K562 (cell line): ENCODE results near the gene TRIM4. TPM values are rescaled to one million over a fixed set of nuclear protein-coding genes. Genes with fewer than 3 reads are reported as not detected.

Experiments used
- ATAC-seq: fragments of 200-7000 bp; cut with Tn5 transposase; 3 replicates; pipeline ENCODE4 v1.9.1; 2020; ENCODE audit warnings: moderate library complexity
- BruUV-seq: library from RNA; stranded (reverse); fragments of 400-500 nt; replicated peaks from 2 replicates; lab custom pipeline; 2021; lab: Mats Ljungman, UMichigan
- CTCF ChIA-PET: fragments of 300-600 bp; formaldehyde crosslinking; extraction: SDS; loops from one replicate; lab custom pipeline; 2021; ENCODE audit warnings: low intra/inter-chr PET ratio; lab: Yijun Ruan, JAX
- POLR2A ChIA-PET: fragments of 300-600, 350-650 bp; sonication (Branson Sonifier 250); formaldehyde crosslinking; extraction: SDS; loops from one replicate; lab custom pipeline; 2021; ENCODE audit warnings: antibody characterized with exemption, inconsistent platforms; lab: Yijun Ruan, JAX
- DNase-seq, 4 experiments: peaks; one replicate each; pipeline versions ENCODE4 v3.0.0 to v3.0.0-alpha.2; 2011 to 2018; ENCODE audit warnings: low spot score in 3 of 4, mixed read lengths in 3 of 4; ENCODE audit errors: extremely low read depth in 1 of 4
- FAIRE-seq: peaks from 2 replicates; lab custom pipeline; 2011; peaks lifted over from hg19 to GRCh38; lab: Jason Lieb, UNC
- H2AFZ ChIP-seq: 2 replicates; pipeline ENCODE4 v1.6.0; 2011; ENCODE audit warnings: low read depth, low read length, control low read depth, inconsistent platforms
- H3K27ac ChIP-seq: fragments of 200-600 bp; 3 replicates; pipeline ENCODE4 v1.8.0; 2011; ENCODE audit warnings: low read depth, mild to moderate bottlenecking, control low read depth, inconsistent platforms, low read length, moderate library complexity, mixed read lengths; ENCODE audit errors: extremely low read depth
- H3K27me3 ChIP-seq, 2 experiments: fragments of 300-600 bp in 1 of 2; 2 replicates in 1 of 2; 3 replicates in 1 of 2; pipeline versions ENCODE4 v1.6.0 to v1.8.0; 2011; ENCODE audit warnings: inconsistent platforms in 2 of 2, low read length in 2 of 2, mild to moderate bottlenecking in 1 of 2, mixed read lengths in 1 of 2, moderate library complexity in 1 of 2; ENCODE audit not compliant: control insufficient read depth in 2 of 2, insufficient read depth in 2 of 2
- H3K36me3 ChIP-seq: fragments of 300-600 bp; 3 replicates; pipeline ENCODE4 v1.8.0; 2011; ENCODE audit warnings: mild to moderate bottlenecking, low read length, inconsistent platforms; ENCODE audit not compliant: control insufficient read depth, insufficient read depth
- H3K4me1 ChIP-seq, 2 experiments: fragments of 200-600 bp in 1 of 2; replicated peaks in 1 of 2; 2 replicates in 1 of 2; 3 replicates in 1 of 2; pipeline versions ENCODE4 v1.5.1 to v1.8.0; 2011; ENCODE audit warnings: inconsistent platforms in 2 of 2, low read length in 2 of 2, mild to moderate bottlenecking in 1 of 2, mixed read lengths in 1 of 2, moderate library complexity in 1 of 2; ENCODE audit not compliant: control insufficient read depth in 2 of 2, insufficient read depth in 2 of 2
- H3K4me2 ChIP-seq: 2 replicates; pipeline ENCODE4 v1.6.1; 2011; ENCODE audit warnings: low read length, control low read depth, inconsistent platforms, mixed read lengths; ENCODE audit not compliant: insufficient read depth
- H3K4me3 ChIP-seq: fragments of 200-600 bp; sonication (generic), shearing (Covaris generic); 2 replicates; pipeline ENCODE4 v1.5.1; 2016; ENCODE audit warnings: control low read depth, inconsistent platforms
- H3K79me2 ChIP-seq: fragments of 200-600 bp; 3 replicates; pipeline ENCODE4 v1.8.0; 2011; ENCODE audit warnings: low read length, inconsistent platforms; ENCODE audit not compliant: control insufficient read depth, insufficient read depth
- H3K9ac ChIP-seq, 2 experiments: 2 replicates each; pipeline versions ENCODE4 v1.6.0 to v1.6.1; 2011; ENCODE audit warnings: low read depth in 2 of 2, low read length in 2 of 2, control low read depth in 1 of 2, inconsistent platforms in 1 of 2, mild to moderate bottlenecking in 1 of 2, mixed read lengths in 1 of 2; ENCODE audit not compliant: insufficient read depth in 1 of 2
- H3K9me1 ChIP-seq: one replicate; pipeline ENCODE4 v1.6.0; 2011; ENCODE audit warnings: inconsistent platforms, mild to moderate bottlenecking, low read length, moderate library complexity; ENCODE audit not compliant: control insufficient read depth, insufficient read depth
- H3K9me3 ChIP-seq: replicated peaks from 2 replicates; pipeline ENCODE4 v1.5.1; 2011; ENCODE audit warnings: low read depth, low read length, inconsistent platforms; ENCODE audit not compliant: control insufficient read depth, insufficient read depth
- H4K20me1 ChIP-seq: replicated peaks from 2 replicates; pipeline ENCODE4 v1.6.1; 2011; ENCODE audit warnings: low read length, inconsistent platforms, mixed read lengths; ENCODE audit not compliant: control insufficient read depth, insufficient read depth
- BDP1 ChIP-seq: IDR thresholded peaks from 3 replicates; pipeline ENCODE4 v1.6.1; 2011; ENCODE audit not compliant: insufficient read length, insufficient read depth
- CBFA2T3 ChIP-seq: fragments of 450-650 bp; IDR thresholded peaks from 2 replicates; pipeline ENCODE4 v1.6.1; 2017
- FOXJ2 ChIP-seq: fragments of 200-800 bp; sonication (Bioruptor generic); IDR thresholded peaks from 2 replicates; pipeline ENCODE4 v1.6.1; 2016; ENCODE audit warnings: missing genetic modification characterization, missing compliant biosample characterization
- MCM3 ChIP-seq: fragments of 450-650 bp; IDR thresholded peaks from 2 replicates; pipeline ENCODE4 v1.6.1; 2016
- MGA ChIP-seq: fragments of 450-650 bp; IDR thresholded peaks from 2 replicates; pipeline ENCODE4 v1.6.1; 2016; ENCODE audit warnings: mild to moderate bottlenecking, moderate library complexity
- NCOA2 ChIP-seq, 2 experiments: fragments of 450-650 bp; IDR thresholded peaks; 2 replicates each; pipeline ENCODE4 v1.6.1; 2018; ENCODE audit warnings: mild to moderate bottlenecking in 2 of 2, moderate library complexity in 1 of 2; ENCODE audit not compliant: partially characterized antibody in 2 of 2
- SIX5 ChIP-seq, 2 experiments: IDR thresholded peaks; 2 replicates each; pipeline ENCODE4 v1.6.1; 2011; ENCODE audit warnings: low read length in 2 of 2, borderline replicate concordance in 1 of 2, low read depth in 1 of 2, mild to moderate bottlenecking in 1 of 2, moderate library complexity in 1 of 2; ENCODE audit not compliant: insufficient read depth in 1 of 2
- ZFX ChIP-seq: sonication (generic); formaldehyde crosslinking; IDR thresholded peaks from 2 replicates; pipeline ENCODE4 v1.8.0; 2022; ENCODE audit warnings: mild to moderate bottlenecking, missing genetic modification reagents, moderate library complexity
- ZNF41 ChIP-seq: fragments of 250-450 bp; sonication (Bioruptor Pico); conservative IDR thresholded peaks from 2 replicates; pipeline ENCODE4 v1.4.0; 2020; ENCODE audit warnings: mild to moderate bottlenecking
- WGBS: fragments of 100-300 bp; shearing (Covaris generic); methylation state at CpG from one replicate; pipeline ENCODE4 v1.1.6; 2016; ENCODE audit warnings: low coverage, mixed read lengths; ENCODE audit not compliant: insufficient coverage; ENCODE audit errors: missing lambda C conversion rate; 5-methylcytosine and 5-hydroxymethylcytosine counted together
- in situ Hi-C: fragments of 300-500 bp; cut with MboI; formaldehyde crosslinking; loops from 4 replicates; pipeline ENCODE4 v1.15.0; 2018; ENCODE audit warnings: inconsistent platforms, mixed read lengths
- intact Hi-C: fragments of 100-400 bp; cut with micrococcal nuclease; formaldehyde crosslinking; loops from 2 replicates; pipeline ENCODE4 v1.14.2; 2022
- polyA plus RNA-seq, 8 experiments: library from polyadenylated mRNA; depleted of rRNA in 4 of 8; stranded (reverse) in 5 of 8; unstranded in 3 of 8; fragments of >200 nt; fragmentation: Nextera tagmentation in 2 of 8; fragmentation: Illumina TruSeq in 1 of 8; extraction: Ambion mirVana in 2 of 8; extraction: Trizol in 1 of 8; gene quantifications; 2 replicates each; pipeline versions ENCODE4 v1.2.1 to v1.2.3, GENCODE V29; 2011 to 2014; ENCODE audit warnings: inconsistent platforms in 1 of 8, missing spikeins in 1 of 8
- total RNA-seq, 7 experiments: library from RNA; depleted of rRNA in 6 of 7; stranded (reverse); fragments of >200 nt in 6 of 7; fragmentation: Illumina TruSeq in 2 of 7; extraction: Trizol in 2 of 7; gene quantifications; 2 replicates each; pipeline versions ENCODE4 v1.2.1 to v1.2.3, GENCODE V29; 2011 to 2021; ENCODE audit warnings: low replicate concordance in 1 of 7
- TF ChIP-seq, protein P1 (sequence below): fragments of 200-400 bp; formaldehyde crosslinking; IDR thresholded peaks from 2 replicates; pipeline ENCODE4 v1.6.1; 2017; ENCODE audit warnings: mild to moderate bottlenecking, low read depth, low read length, moderate library complexity

TRIM4 gene
- total and polyA plus RNA-seq, 9 of the 15 experiments (the other 6 are each of a cell fraction or from before 2014, with no cell fraction given), result 6.2 to 28.3 (median 22.4) TPM

DNA sequence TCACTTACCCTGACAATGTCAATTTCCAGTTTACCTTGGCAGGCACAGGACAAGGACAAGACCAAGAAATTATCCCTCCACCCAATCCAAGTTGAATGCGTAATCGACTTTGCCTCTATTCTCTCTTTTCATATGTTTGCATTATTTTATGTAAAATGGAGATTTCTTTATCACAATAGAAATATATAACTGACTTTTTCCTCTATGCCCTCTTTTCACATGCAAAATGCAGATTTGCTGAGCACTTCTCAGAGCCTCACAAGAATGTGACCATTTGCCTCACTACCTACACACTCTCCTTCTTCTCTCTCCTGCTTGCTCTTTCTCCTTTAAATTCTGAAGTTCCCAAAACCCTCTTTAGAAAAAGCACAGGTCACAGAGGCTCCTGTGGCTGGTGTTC is 76.4 kb downstream of the TRIM4 start:
- BruUV-seq, result no TSS peak
- in situ Hi-C loops (no loop called here), intact Hi-C loops (no loop called here)
- Histone ChIP-seq H3K27ac (no peak overlapping the region), H3K9ac (no peak overlapping the region), H4K20me1 (no peaks in the 10 kb centered on the region), H3K9me1 (no peaks in the 10 kb centered on the region), H2AFZ (peak overlapping the region; percentile 18), H3K27me3 (no peaks in the 10 kb centered on the region), H3K4me2 (no peak overlapping the region), H3K9me3 (no peaks in the 10 kb centered on the region), H3K36me3 (no peaks in the 10 kb centered on the region), H3K4me1 (peaks cover 0 to 8% of the 10 kb centered on the region in 2 experiments; a peak in 2 of 5 replicates), H3K79me2 (no peaks in the 10 kb centered on the region), H3K4me3 (no peak overlapping the region)
- DNase-seq, result no peak
- no peak for FAIRE-seq
- WGBS, result 77% methylated on average over 2 of the region's 2 CpGs
- ChIA-PET CTCF (no interaction called here), POLR2A (no interaction called here)
- no peak for ATAC-seq
- no peak for TF ChIP-seq CBFA2T3
- no peak for TF ChIP-seq ZFX
- no peak for TF ChIP-seq FOXJ2 (tag)
- TF ChIP-seq MCM3, result no peak
- TF ChIP-seq MGA, result no peak
- TF ChIP-seq ZNF41, result no peak
- TF ChIP-seq SIX5 (IDR thresholded peaks at IDR 0.05; ENCODE audit: borderline replicate concordance in 1 of 2, insufficient read depth in 1 of 2, low read depth in 1 of 2, low read length in 2 of 2), result no peak
- TF ChIP-seq, protein P1, sequence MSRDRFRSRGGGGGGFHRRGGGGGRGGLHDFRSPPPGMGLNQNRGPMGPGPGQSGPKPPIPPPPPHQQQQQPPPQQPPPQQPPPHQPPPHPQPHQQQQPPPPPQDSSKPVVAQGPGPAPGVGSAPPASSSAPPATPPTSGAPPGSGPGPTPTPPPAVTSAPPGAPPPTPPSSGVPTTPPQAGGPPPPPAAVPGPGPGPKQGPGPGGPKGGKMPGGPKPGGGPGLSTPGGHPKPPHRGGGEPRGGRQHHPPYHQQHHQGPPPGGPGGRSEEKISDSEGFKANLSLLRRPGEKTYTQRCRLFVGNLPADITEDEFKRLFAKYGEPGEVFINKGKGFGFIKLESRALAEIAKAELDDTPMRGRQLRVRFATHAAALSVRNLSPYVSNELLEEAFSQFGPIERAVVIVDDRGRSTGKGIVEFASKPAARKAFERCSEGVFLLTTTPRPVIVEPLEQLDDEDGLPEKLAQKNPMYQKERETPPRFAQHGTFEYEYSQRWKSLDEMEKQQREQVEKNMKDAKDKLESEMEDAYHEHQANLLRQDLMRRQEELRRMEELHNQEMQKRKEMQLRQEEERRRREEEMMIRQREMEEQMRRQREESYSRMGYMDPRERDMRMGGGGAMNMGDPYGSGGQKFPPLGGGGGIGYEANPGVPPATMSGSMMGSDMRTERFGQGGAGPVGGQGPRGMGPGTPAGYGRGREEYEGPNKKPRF, result no peak
- no peak for TF ChIP-seq BDP1
- TF ChIP-seq NCOA2 (IDR thresholded peaks at IDR 0.05; ENCODE audit: partially characterized antibody in 2 of 2), result no peak
